Measurements from ENCODE around the gene MEGF11.

Gene MEGF11

GRCh38 chr15:65924004-65924403 is 329.5 kb downstream of the MEGF11 start:
- no peak overlapping the region for H3K4me3 ChIP-seq (ENCODE audit: low read length)
- H3K27me3 ChIP-seq (replicated peaks; ENCODE audit: control insufficient read depth, insufficient read depth, low read length) = no peaks in the 10 kb centered on the region
- peaks cover 16% of the 10 kb centered on the region for H3K4me1 ChIP-seq (ENCODE audit: control insufficient read depth, insufficient read depth, low read length)
- no peaks in the 10 kb centered on the region for H3K9me3 ChIP-seq (ENCODE audit: control insufficient read depth, low read length)
- DNase-seq (ENCODE audit: low read depth) = no peak
- H3K36me3 ChIP-seq (ENCODE audit: control insufficient read depth, insufficient read depth, low read length, severe bottlenecking) = no peaks in the 10 kb centered on the region
- H3K9ac ChIP-seq (ENCODE audit: low read length) = no peak overlapping the region

GRCh38 chr15:65923264-65923663 is 330.3 kb downstream of the MEGF11 start:
- Histone ChIP-seq H3K9me3 (ENCODE audit: control insufficient read depth, low read length) (no peaks in the 10 kb centered on the region), H3K27me3 (replicated peaks; ENCODE audit: control insufficient read depth, insufficient read depth, low read length) (no peaks in the 10 kb centered on the region), H3K4me3 (ENCODE audit: low read length) (no peak overlapping the region), H3K36me3 (ENCODE audit: control insufficient read depth, insufficient read depth, low read length, severe bottlenecking) (no peaks in the 10 kb centered on the region), H3K9ac (ENCODE audit: low read length) (no peak overlapping the region), H3K4me1 (ENCODE audit: control insufficient read depth, insufficient read depth, low read length) (peaks cover 21% of the 10 kb centered on the region)
- DNase-seq (ENCODE audit: low read depth) = no peak

DNA sequence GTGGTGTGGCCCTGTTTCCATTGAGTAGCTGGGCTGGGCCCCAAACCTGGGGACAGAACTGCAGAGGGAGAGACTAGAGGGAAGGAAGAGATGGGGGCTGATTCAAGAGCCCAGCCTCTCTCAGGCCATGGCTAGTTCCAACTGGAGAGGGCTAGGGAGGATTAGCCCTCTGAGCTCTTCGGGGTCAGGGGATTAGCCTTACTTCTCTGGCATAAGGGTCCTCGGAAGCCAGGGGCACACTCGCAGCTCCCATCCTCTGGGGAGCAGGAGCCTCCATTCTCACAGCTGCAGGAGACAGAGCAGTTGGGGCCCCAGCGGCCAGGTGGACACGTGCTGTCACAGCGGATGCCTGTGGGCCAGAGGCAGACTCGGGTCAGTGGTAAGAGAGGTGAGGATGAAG is 330.9 kb downstream of the MEGF11 start:
- no peak for DNase-seq (ENCODE audit: low read depth)
- Histone ChIP-seq H3K36me3 (ENCODE audit: control insufficient read depth, insufficient read depth, low read length, severe bottlenecking) (no peaks in the 10 kb centered on the region), H3K27me3 (replicated peaks; ENCODE audit: control insufficient read depth, insufficient read depth, low read length) (no peaks in the 10 kb centered on the region)

GRCh38 chr15:65921780-65922179 is 331.8 kb downstream of the MEGF11 start:
- H3K36me3 ChIP-seq (ENCODE audit: control insufficient read depth, insufficient read depth, low read length, severe bottlenecking) = no peaks in the 10 kb centered on the region
- no peak overlapping the region for H3K4me3 ChIP-seq (ENCODE audit: low read length)
- DNase-seq (ENCODE audit: low read depth) = no peak
- H3K9ac ChIP-seq (ENCODE audit: low read length) = no peak overlapping the region
- no peaks in the 10 kb centered on the region for H3K27me3 ChIP-seq (replicated peaks; ENCODE audit: control insufficient read depth, insufficient read depth, low read length)
- H3K9me3 ChIP-seq (ENCODE audit: control insufficient read depth, low read length) = no peaks in the 10 kb centered on the region
- H3K4me1 ChIP-seq (ENCODE audit: control insufficient read depth, insufficient read depth, low read length) = peaks cover 36% of the 10 kb centered on the region

More for the DNA sequence above, 330.9 kb downstream of the MEGF11 start:
- Histone ChIP-seq H3K9ac (ENCODE audit: low read length) (no peak overlapping the region), H3K4me3 (ENCODE audit: low read length) (no peak overlapping the region), H3K9me3 (ENCODE audit: control insufficient read depth, low read length) (no peaks in the 10 kb centered on the region), H3K4me1 (ENCODE audit: control insufficient read depth, insufficient read depth, low read length) (peaks cover 27% of the 10 kb centered on the region)

- no peaks in the 10 kb centered on the region for H3K9me3 ChIP-seq (ENCODE audit: control insufficient read depth, low read length)
- H3K4me1 ChIP-seq (ENCODE audit: control insufficient read depth, insufficient read depth, low read length) = peaks cover 43% of the 10 kb centered on the region
- no peak overlapping the region for H3K9ac ChIP-seq (ENCODE audit: low read length)
- H3K36me3 ChIP-seq (ENCODE audit: control insufficient read depth, insufficient read depth, low read length, severe bottlenecking) = no peaks in the 10 kb centered on the region
- no peaks in the 10 kb centered on the region for H3K27me3 ChIP-seq (replicated peaks; ENCODE audit: control insufficient read depth, insufficient read depth, low read length)
- H3K4me3 ChIP-seq (ENCODE audit: low read length) = no peak overlapping the region
- DNase-seq (ENCODE audit: low read depth) = no peak
Observed at GRCh38 chr15:65920825-65921309, 332.7 kb downstream of the MEGF11 start.

DNA sequence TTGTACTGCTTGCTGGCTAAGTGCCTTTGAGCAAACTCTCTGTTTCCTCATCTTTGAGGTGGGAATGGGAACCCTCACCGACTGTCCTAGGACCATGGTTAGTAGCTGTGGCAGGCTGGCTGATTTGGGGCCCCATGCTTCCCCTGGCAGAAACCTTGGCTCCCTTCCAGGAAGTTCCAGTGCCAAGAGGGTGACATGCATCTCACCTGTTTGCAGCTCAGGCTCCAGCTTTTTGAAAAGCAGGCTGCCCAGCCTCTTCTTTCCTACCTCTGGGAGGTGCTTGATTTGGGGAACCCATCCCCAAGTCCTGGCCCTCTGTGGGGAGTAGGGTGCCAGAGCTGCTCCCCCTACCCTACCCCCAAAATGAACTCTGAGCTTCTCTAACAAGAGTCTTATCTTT is 333.4 kb downstream of the MEGF11 start:
- H3K27me3 ChIP-seq (replicated peaks; ENCODE audit: control insufficient read depth, insufficient read depth, low read length) = no peaks in the 10 kb centered on the region
- H3K9me3 ChIP-seq (ENCODE audit: control insufficient read depth, low read length) = no peaks in the 10 kb centered on the region
- peaks cover 43% of the 10 kb centered on the region for H3K4me1 ChIP-seq (ENCODE audit: control insufficient read depth, insufficient read depth, low read length)
- H3K36me3 ChIP-seq (ENCODE audit: control insufficient read depth, insufficient read depth, low read length, severe bottlenecking) = peaks cover 2% of the 10 kb centered on the region
- H3K4me3 ChIP-seq (ENCODE audit: low read length) = no peak overlapping the region
- H3K9ac ChIP-seq (ENCODE audit: low read length) = no peak overlapping the region
- DNase-seq (ENCODE audit: low read depth) = no peak

- no peaks in the 10 kb centered on the region for H3K27me3 ChIP-seq (replicated peaks; ENCODE audit: control insufficient read depth, insufficient read depth, low read length)
- H3K4me1 ChIP-seq (ENCODE audit: control insufficient read depth, insufficient read depth, low read length) = peaks cover 49% of the 10 kb centered on the region
- peaks cover 3% of the 10 kb centered on the region for H3K36me3 ChIP-seq (ENCODE audit: control insufficient read depth, insufficient read depth, low read length, severe bottlenecking)
- no peak overlapping the region for H3K9ac ChIP-seq (ENCODE audit: low read length)
- H3K9me3 ChIP-seq (ENCODE audit: control insufficient read depth, low read length) = no peaks in the 10 kb centered on the region
- no peak for DNase-seq (ENCODE audit: low read depth)
- H3K4me3 ChIP-seq (ENCODE audit: low read length) = no peak overlapping the region
Observed at GRCh38 chr15:65919353-65919752, 334.2 kb downstream of the MEGF11 start.

GRCh38 chr15:65918945-65919344 is 334.6 kb downstream of the MEGF11 start:
- H3K4me1 ChIP-seq (ENCODE audit: control insufficient read depth, insufficient read depth, low read length) = peaks cover 52% of the 10 kb centered on the region
- no peaks in the 10 kb centered on the region for H3K27me3 ChIP-seq (replicated peaks; ENCODE audit: control insufficient read depth, insufficient read depth, low read length)
- H3K9me3 ChIP-seq (ENCODE audit: control insufficient read depth, low read length) = no peaks in the 10 kb centered on the region
- peaks cover 3% of the 10 kb centered on the region for H3K36me3 ChIP-seq (ENCODE audit: control insufficient read depth, insufficient read depth, low read length, severe bottlenecking)
- DNase-seq (ENCODE audit: low read depth) = no peak
- no peak overlapping the region for H3K9ac ChIP-seq (ENCODE audit: low read length)
- H3K4me3 ChIP-seq (ENCODE audit: low read length) = no peak overlapping the region

- Histone ChIP-seq H3K4me3 (ENCODE audit: low read length) (no peak overlapping the region), H3K4me1 (ENCODE audit: control insufficient read depth, insufficient read depth, low read length) (peaks cover 52% of the 10 kb centered on the region), H3K9ac (ENCODE audit: low read length) (no peak overlapping the region), H3K9me3 (ENCODE audit: control insufficient read depth, low read length) (no peaks in the 10 kb centered on the region), H3K36me3 (ENCODE audit: control insufficient read depth, insufficient read depth, low read length, severe bottlenecking) (peaks cover 3% of the 10 kb centered on the region), H3K27me3 (replicated peaks; ENCODE audit: control insufficient read depth, insufficient read depth, low read length) (no peaks in the 10 kb centered on the region)
- no peak for DNase-seq (ENCODE audit: low read depth)
Observed at GRCh38 chr15:65918357-65918920, 335.1 kb downstream of the MEGF11 start.

DNA sequence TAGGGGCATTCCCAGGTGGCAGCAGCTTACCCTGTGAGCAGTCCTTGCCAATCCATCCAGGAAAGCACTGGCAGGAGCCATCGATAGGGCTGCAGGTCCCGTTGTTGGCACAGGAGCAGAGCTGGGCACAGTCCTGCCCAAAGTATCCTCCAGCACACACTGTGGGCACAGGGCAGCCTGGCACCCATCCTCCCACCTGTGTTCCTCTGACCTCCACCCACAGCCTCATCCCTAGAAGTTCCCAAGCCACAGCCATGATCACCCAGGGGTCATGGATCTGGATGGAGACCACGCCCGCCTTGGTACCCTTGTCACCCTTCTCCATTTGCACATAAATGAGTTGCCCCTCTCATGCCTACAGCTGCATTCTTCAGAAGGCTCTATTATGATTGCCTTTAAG is 335.6 kb downstream of the MEGF11 start:
- Histone ChIP-seq H3K4me1 (ENCODE audit: control insufficient read depth, insufficient read depth, low read length) (peaks cover 52% of the 10 kb centered on the region), H3K36me3 (ENCODE audit: control insufficient read depth, insufficient read depth, low read length, severe bottlenecking) (peaks cover 3% of the 10 kb centered on the region), H3K9ac (ENCODE audit: low read length) (no peak overlapping the region), H3K9me3 (ENCODE audit: control insufficient read depth, low read length) (no peaks in the 10 kb centered on the region), H3K4me3 (ENCODE audit: low read length) (no peak overlapping the region), H3K27me3 (replicated peaks; ENCODE audit: control insufficient read depth, insufficient read depth, low read length) (no peaks in the 10 kb centered on the region)
- DNase-seq (ENCODE audit: low read depth) = no peak

GRCh38 chr15:65917407-65917756 is 336.2 kb downstream of the MEGF11 start:
- H3K9me3 ChIP-seq (ENCODE audit: control insufficient read depth, low read length) = no peaks in the 10 kb centered on the region
- no peak overlapping the region for H3K9ac ChIP-seq (ENCODE audit: low read length)

More at GRCh38 chr15:65917407-65917756, 336.2 kb downstream of the MEGF11 start:
- no peak for DNase-seq (ENCODE audit: low read depth)
- Histone ChIP-seq H3K27me3 (replicated peaks; ENCODE audit: control insufficient read depth, insufficient read depth, low read length) (no peaks in the 10 kb centered on the region), H3K4me1 (ENCODE audit: control insufficient read depth, insufficient read depth, low read length) (peaks cover 52% of the 10 kb centered on the region), H3K4me3 (ENCODE audit: low read length) (no peak overlapping the region), H3K36me3 (ENCODE audit: control insufficient read depth, insufficient read depth, low read length, severe bottlenecking) (peaks cover 3% of the 10 kb centered on the region)
